Activated CD8-positive, alpha-beta memory T cell treated with anti-CD3 and anti-CD28 coated beads, Interleukin-2, amount 50 U/mL, for 1 hour (primary cell): ENCODE results near the gene CHST12.

Experiments
- DNase-seq: peaks from one replicate; pipeline ENCODE4 v3.0.0-alpha.2; 2020; ENCODE audit errors: extremely low read depth

CHST12 gene

GRCh38 chr7:2479276-2480069 is 76.1 kb downstream of the CHST12 start:
- DNase-seq: no peak

GRCh38 chr7:2480070-2480408 is 76.6 kb downstream of the CHST12 start:
- no peak for DNase-seq

- no peak for DNase-seq
Observed at GRCh38 chr7:2481195-2481594, 77.8 kb downstream of the CHST12 start.

GRCh38 chr7:2482725-2483451 is 79.5 kb downstream of the CHST12 start:
- no peak for DNase-seq

GRCh38 chr7:2483494-2483893 is 80.1 kb downstream of the CHST12 start:
- no peak for DNase-seq

- DNase-seq: no peak
Observed at GRCh38 chr7:2484868-2485267, 81.5 kb downstream of the CHST12 start.

GRCh38 chr7:2487586-2488271 is 84.3 kb downstream of the CHST12 start:
- no peak for DNase-seq

GRCh38 chr7:2488272-2488645 is 84.8 kb downstream of the CHST12 start:
- no peak for DNase-seq

- no peak for DNase-seq
Observed at GRCh38 chr7:2488681-2489080, 85.3 kb downstream of the CHST12 start.

- no peak for DNase-seq
Observed at GRCh38 chr7:2490181-2490651, 86.8 kb downstream of the CHST12 start.

GRCh38 chr7:2492038-2492437 is 88.6 kb downstream of the CHST12 start:
- no peak for DNase-seq

- no peak for DNase-seq
Observed at GRCh38 chr7:2493205-2494164, 90.1 kb downstream of the CHST12 start.

GRCh38 chr7:2494191-2495130 is 91.0 kb downstream of the CHST12 start:
- no peak for DNase-seq

GRCh38 chr7:2495418-2496299 is 92.2 kb downstream of the CHST12 start:
- DNase-seq: no peak

- no peak for DNase-seq
Observed at GRCh38 chr7:2496375-2496774, 93.0 kb downstream of the CHST12 start.

- DNase-seq: no peak
Observed at GRCh38 chr7:2497065-2497464, 93.7 kb downstream of the CHST12 start.

- DNase-seq: no peak
Observed at GRCh38 chr7:2497500-2498336, 94.3 kb downstream of the CHST12 start.
